Inferior parietal cortex (tissue), 1 donor: ENCODE measurements around the gene LIPA.
A peak's percentile ranks its signal among the peaks of the same experiment; 100 is the strongest.

Experiments used
- DNase-seq: peaks from one replicate; pipeline ENCODE4 v3.0.0-alpha.2; 2016; ENCODE audit errors: extremely low spot score

The LIPA gene

GRCh38 chr10:89240519-89240918, 11.1 kb downstream of the LIPA start:
- no peak for DNase-seq

GRCh38 chr10:89238956-89239644, 12.5 kb downstream of the LIPA start:
- DNase-seq = no peak

- DNase-seq = no peak
These were observed 13.7 kb downstream of the LIPA start for GRCh38 chr10:89237849-89238248.

DNA sequence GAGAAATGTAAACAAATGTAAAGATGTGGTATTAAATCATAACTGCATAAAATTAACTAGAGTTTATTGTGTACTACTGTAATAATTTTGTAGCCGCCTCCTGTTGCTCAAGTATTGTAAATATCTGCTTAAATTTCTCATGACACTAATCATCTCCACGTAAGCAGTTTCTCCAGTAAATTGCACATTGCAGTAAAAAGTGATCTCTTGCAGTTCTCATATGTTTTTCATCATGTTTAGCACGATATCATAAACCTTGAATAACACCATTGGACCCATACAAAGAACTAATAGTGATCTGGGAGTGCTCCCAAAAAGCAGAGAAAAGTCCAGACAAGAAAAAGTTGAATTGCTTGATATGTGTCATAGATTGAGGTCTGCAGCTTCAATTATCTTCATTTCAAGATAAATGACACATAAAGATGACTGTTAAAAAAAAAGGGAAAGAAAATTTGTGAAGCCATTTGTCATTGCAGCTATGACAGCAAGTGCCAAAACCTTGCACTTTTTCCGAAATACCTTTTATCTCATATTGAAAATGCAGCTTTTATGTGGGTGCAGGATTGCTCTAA, 15.3 kb downstream of the LIPA start:
- DNase-seq = no peak

GRCh38 chr10:89235073-89235798, 16.3 kb downstream of the LIPA start:
- no peak for DNase-seq

DNA sequence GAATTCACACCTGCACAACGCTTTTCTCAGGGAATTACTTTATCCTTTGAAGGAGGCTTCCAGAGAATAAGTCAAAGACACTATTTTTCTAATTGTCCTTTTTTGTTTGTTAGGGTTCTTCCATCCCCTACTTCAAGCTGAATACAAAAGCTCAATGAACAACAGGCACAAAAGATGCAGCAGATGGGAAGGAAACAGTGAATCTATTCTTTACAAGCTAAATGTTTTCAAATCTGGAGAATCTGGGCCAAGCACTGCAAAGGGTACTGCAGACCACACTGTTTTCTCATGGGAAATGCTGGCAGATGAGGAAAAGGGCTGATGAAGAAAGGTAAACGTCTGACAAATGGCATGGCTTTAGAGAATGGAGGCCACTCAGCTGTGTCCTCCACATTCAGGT, 18.5 kb downstream of the LIPA start:
- DNase-seq = peak; percentile 67

GRCh38 chr10:89228962-89229361, 22.6 kb downstream of the LIPA start:
- no peak for DNase-seq

DNA sequence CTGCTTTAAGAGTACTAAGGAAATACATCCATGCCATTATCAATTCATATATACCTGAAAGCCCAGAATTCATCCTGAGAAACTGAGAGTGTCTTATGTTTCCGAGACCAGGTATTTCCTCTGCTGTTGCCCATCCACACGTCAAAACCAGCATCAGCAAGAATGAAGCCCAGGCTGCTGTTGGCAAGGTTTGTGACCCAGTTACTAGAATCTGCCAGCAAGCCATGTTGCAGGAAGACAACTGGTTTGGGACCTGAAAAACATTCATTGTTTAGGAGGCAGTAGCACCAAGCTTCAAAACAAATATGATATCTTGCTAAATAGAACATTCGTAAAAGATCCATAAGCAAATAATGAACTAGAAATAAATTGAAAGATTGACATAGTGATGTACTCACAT, 23.4 kb downstream of the LIPA start:
- DNase-seq = no peak

DNA sequence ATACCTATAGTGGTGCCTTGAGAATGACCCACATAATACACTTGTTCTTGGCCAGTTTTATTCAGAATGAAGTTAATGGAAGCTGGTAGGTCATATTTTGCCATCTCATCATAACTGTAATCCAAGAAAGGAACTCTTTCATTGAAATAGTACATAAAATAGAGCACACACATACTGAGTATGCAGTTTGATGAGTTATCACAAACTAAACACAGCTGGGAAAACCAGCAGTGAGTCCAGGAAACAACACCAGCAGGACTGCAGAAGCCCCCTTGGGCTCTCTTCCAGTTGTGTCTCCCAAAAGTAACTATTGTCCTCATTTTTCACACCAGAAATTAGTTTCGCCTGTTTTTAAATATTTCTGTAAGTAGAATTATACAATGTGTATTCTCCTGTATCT, 24.7 kb downstream of the LIPA start:
- no peak for DNase-seq

- peak; percentile 65 for DNase-seq
These were observed 26.7 kb downstream of the LIPA start for GRCh38 chr10:89224739-89225443.

DNA sequence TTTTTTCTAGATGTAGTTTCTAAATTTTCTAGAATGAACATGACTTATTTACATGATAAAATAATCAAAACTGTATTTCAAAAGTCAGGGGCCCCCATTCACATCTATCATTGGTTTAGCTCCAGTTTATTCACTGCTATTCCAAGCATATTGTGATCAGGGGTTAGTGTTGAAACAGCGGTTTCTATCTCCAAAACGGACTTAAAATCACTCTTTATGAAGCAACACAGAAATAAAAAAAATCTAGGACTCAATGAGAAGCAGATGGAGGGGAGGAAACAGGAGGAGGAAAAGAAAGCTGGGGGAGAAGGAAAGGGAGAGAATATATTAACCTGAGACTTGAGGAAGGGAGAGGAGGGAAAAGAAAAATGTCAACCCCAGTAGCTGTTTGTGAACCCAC, 29.7 kb downstream of the LIPA start:
- DNase-seq = no peak

DNA sequence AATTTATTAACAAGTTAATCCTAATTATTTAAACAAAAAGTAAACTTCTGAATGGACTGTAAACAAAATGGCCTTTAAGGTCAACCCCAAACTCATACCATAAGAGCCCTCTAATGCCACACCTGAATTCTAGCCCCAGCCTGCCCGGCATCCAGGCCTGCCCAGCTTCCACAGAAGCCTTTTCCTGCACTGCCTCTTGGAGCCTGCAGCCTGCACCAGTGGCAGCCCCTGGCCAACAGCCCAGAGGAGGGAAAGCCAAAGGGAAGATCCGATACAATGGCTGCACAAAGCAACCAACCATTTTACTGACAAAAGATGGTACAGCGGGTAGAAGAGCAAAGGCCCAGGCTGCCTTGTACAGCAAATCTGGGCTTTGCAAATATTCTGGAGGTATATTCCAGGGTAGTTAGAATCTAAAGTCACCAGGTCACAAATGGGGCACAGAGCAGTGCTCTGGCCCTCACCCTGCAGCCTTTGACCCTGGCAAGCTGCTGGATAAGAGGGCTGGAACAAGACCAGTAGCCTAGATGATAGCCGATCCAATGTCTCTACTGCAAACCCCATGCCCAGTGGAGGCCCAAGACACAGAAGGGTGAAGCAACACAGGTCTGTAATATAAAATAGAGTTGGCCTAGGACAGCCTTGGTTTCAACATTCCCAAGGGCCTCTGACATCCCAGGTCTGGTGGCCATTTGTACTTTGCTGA, 31.9 kb downstream of the LIPA start:
- DNase-seq = no peak

GRCh38 chr10:89217057-89217990, 34.3 kb downstream of the LIPA start:
- peak; percentile 95 for DNase-seq

DNA sequence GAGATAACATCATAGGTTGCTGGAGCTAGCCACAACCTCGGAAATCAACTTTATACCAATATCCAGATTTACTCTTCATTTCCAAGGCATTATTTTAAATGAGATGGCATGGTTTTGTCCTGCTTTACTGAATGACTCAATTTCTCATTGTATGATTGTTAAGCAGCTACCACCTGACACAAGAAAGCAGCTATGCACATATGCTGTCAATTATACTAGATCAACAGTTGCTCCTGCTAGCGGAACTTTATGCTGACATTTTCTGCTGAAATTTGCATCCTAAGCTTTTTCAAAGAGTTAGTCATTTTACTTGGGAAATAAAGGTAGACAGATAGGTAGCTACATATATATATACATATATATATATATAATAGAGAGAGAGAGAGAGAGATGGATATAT, 35.5 kb downstream of the LIPA start:
- no peak for DNase-seq

DNA sequence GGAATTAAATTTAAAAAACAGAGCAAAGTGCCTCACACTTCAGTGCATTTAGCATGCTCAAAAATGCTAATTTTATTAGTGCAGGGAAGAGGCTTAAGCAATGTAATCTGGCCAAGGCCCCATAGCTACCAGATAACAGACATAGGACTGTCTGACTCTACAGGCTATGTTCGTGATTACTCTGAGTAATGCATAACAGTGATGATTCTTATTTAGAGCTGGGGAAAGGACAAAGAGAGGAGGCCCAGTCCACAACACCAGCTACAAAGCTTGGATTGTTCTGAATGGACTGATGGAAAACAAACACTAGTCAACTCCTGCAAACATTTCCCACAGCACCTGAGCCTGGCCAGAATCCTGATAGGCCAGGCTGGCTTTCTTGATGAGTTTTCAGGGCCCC, 36.1 kb downstream of the LIPA start:
- DNase-seq = peak; percentile 66

GRCh38 chr10:89214566-89215165, 36.9 kb downstream of the LIPA start:
- DNase-seq = peak; percentile 24

DNA sequence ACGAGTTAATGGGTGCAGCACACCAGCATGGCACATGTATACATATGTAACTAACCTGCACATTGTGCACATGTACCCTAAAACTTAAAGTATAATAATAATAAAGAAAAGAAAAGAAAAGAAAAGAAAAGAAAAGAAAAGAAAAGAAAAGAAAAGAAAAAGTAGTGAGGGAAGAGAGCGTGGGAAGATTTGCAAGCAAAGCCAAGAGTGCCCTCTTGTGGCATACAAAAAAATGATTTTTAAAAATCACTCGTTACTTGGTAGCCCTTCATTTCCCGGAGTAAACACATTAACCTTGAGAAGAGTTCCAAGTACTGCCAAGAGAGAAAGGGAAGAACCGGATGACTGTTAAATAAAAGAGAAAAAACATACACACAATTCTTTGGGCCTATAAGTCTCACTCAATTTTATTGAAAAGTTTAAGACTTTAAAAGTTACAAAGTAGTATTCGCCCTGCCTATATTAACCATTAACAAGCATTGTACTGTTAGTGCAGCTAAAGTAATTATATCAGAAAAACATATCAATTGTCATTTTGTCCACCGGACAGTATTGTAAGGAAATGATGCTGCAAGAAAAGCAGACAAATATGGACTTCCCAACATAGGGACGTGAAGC, 38.3 kb downstream of the LIPA start:
- peak; percentile 77 for DNase-seq

- DNase-seq = no peak
These were observed 40.7 kb downstream of the LIPA start for GRCh38 chr10:89210794-89211425.

DNA sequence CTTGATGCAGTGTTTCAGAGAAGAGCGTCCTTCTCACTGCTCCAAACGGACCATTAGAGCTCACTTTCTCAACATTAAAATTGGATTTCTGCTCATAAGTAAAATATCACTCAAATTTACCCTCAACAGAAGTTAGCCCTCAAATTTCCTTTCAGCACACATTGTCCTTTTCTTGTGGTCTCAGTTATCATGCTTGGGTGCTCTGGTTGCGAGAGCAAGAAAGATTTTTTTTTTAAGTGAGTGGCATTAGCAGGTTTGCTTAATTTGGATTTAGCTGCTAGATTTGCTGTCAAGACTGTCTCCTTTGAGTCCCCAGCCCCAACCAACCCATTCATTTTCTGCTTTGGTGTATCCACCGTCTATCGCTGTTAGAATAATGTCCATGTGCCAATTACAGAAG, 41.9 kb downstream of the LIPA start:
- no peak for DNase-seq
